ENCODE results near the gene NKAIN2.

Gene NKAIN2

DNA sequence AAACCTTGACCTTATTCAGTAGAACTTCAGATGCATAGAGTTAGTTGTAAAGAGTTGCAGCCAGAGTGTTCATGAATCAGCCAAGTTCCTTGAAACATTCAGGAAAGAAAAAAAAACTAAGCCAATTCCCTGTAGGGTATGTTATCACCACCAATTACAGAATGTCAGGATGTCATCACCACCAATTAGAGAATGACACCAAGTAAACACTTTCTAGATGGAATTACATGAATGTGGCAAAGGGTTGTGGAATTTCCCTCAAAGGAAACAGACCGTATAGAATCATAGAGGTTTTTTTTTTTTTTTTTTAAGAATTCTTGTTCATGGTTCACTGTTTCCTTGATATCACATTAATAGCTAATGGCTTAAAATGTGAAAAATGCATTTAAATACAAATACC is 686.5 kb downstream of the NKAIN2 start:
- in situ Hi-C loops (cut with MboI; ENCODE audit: low pct_unique_long_range_greater_than_20kb, low sequenced_read_pairs): no loop called here
- DNase-seq: no peak

GRCh38 chr6:124493259-124493658 is 689.6 kb downstream of the NKAIN2 start:
- in situ Hi-C loops (cut with MboI; ENCODE audit: low pct_unique_long_range_greater_than_20kb, low sequenced_read_pairs): no loop called here
- DNase-seq: no peak

GRCh38 chr6:124494956-124495664 is 691.4 kb downstream of the NKAIN2 start:
- no peak for DNase-seq
- in situ Hi-C loops (cut with MboI; ENCODE audit: low pct_unique_long_range_greater_than_20kb, low sequenced_read_pairs): no loop called here

DNA sequence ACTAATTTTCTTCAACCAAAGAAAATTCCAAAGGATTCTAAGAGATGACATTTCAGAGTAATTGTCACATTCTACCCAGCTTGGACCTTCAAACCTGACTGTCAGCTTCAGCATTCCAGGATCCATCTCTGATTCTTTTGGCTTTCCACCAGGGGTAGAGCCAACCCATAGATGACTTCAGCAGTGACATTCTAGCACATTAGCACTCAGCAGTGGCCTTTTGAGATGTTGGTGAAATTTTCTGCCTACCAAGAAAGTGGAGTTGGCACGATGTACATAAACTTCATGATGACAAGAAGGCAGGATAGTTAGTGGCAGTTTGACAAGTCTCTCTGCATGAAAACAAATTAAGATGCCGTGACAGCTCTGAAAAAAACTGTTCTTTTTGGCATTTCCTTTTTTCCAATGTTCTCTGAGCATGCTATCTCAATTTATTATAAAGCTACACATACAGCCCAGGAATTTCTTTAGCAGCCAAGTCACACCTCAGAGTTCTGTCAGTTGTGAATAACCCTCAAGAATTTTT is 692.1 kb downstream of the NKAIN2 start:
- in situ Hi-C loops (cut with MboI; ENCODE audit: low pct_unique_long_range_greater_than_20kb, low sequenced_read_pairs): no loop called here
- DNase-seq: no peak

DNA sequence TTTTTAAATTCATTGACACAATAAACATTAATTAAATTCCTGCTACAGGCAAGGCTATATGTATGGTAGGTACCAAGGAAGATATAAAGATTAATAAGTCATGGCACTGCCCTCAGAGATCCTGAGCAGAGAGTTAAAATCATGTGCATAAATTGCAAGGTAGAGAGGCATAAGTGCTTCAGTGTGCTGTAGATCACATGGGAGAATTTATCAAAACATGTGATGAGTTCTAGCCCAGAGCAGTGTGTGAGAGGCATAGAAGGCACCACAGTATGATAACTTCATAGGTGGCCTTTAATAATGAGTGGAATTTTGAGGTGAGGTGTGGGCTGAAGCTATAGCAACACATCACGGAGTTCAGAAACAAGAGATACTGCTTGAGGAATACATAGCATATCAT is 692.7 kb downstream of the NKAIN2 start:
- in situ Hi-C loops (cut with MboI; ENCODE audit: low pct_unique_long_range_greater_than_20kb, low sequenced_read_pairs): no loop called here
- no peak for DNase-seq

- DNase-seq: no peak
- in situ Hi-C loops (cut with MboI; ENCODE audit: low pct_unique_long_range_greater_than_20kb, low sequenced_read_pairs): no loop called here
Observed at GRCh38 chr6:124512431-124512830, 708.8 kb downstream of the NKAIN2 start.

DNA sequence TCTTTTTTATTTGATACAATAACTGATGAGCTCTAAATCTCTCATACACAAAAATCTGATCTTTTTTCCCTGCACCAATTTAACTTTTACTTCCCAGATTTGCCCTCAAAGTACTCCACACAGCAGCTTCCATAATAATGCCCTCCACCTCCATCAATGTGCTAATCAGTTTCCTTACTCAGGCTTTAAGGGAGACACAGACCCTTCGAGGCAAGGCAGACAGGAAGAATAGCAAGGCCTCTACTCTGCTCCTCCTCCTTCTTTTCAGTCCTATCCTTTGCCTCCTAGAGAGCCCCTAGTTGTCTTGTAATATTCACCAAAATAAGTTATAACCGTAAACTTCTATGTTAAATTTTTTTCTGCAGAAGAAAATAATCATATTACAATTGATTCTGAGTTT is 713.7 kb downstream of the NKAIN2 start:
- DNase-seq: no peak
- in situ Hi-C loops (cut with MboI; ENCODE audit: low pct_unique_long_range_greater_than_20kb, low sequenced_read_pairs): no loop called here

- in situ Hi-C loops (cut with MboI; ENCODE audit: low pct_unique_long_range_greater_than_20kb, low sequenced_read_pairs): no loop called here
- DNase-seq: no peak
Observed at GRCh38 chr6:124520514-124520913, 716.8 kb downstream of the NKAIN2 start.

DNA sequence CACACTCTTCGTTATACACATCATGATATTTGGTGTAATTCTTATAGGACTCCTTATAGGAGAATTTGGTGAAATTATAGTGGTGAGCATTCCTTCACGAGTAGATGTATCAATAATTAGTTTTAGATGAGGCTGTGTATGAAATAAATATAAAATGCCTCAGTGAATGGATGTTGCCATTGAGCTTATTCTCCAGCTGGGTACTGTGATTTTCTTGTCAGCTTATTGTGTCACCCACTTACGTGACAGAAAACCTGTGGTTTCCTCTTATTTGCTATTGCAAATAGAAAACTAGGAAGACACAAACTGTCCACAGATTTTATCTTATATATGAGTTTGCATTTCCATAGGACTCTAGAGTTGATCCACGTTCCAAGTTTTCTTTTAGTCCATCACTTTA is 718.7 kb downstream of the NKAIN2 start:
- in situ Hi-C loops (cut with MboI; ENCODE audit: low pct_unique_long_range_greater_than_20kb, low sequenced_read_pairs): no loop called here
- DNase-seq: no peak

DNA sequence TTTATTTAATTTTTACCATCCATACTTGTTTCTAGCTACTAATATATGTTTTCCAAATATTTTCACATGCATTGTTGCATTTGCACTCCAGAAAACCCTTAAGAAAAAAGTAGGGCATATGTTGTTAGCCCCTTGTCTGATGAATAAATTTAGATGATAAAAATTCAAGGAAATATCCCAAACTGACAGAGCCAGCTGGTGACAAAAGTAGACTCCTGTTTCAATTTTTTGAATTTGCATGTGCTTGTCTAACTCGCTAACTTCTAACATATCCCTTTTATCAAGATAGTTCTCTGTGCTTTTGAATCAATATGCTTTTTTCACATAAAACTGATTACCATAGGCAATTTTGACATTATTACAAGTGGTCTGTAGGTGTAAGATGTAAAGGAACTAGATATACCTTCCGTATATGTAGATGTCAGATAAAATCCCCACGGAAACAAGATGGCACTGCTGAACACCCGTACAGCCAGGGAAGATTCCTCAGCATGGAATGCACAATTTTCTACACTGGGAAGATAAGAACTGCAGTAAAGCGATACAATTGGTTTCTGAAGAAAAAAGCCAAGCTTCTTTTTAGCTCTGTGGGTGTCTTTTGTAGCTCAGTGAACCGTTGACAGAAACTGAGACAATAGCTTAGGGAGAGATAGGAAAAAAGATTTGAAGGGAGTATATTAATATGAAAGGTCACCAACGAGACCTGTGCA is 721.0 kb downstream of the NKAIN2 start:
- in situ Hi-C loops (cut with MboI; ENCODE audit: low pct_unique_long_range_greater_than_20kb, low sequenced_read_pairs): no loop called here
- no peak for DNase-seq

- in situ Hi-C loops (cut with MboI; ENCODE audit: low pct_unique_long_range_greater_than_20kb, low sequenced_read_pairs): no loop called here
- DNase-seq: no peak
Observed at GRCh38 chr6:124530926-124531325, 727.3 kb downstream of the NKAIN2 start.

DNA sequence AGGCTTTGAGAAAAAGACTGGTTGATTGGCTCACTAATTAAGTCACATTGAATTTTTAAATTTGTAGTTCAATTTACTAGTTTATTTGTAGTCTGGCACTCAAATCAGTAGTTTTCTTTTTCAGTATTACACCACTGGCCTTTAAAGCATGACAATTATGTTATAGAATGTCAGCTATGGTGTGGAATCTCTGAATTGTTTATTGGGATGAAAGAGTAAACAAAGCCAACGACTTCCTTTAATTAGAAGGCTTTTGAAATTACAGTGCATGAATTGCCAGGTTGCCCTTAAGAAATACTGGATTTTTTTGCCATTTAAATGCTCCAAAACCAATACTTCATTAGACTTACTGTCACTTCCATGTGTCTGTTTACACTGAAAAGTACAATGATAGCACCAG is 731.6 kb downstream of the NKAIN2 start:
- in situ Hi-C loops (cut with MboI; ENCODE audit: low pct_unique_long_range_greater_than_20kb, low sequenced_read_pairs): no loop called here

DNA sequence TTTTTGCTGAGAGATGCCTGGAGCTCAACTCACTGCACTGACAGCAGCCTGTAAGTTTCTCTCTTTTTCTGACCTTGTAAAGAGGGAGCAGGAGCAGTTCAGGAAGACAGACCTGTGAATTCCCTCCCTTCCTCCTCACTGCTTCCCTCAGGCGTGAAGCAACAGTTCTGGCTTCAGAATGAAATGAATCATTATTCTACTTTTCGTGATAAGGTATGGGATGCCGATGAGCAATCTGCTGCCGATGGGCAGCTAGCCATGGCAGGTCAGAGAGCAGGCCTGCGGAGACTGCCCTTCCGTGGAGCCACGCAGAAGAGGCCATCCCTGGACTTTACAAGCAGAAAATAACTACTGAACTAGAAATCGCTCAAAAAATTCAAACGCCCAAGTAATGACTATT is 732.1 kb downstream of the NKAIN2 start:
- in situ Hi-C loops (cut with MboI; ENCODE audit: low pct_unique_long_range_greater_than_20kb, low sequenced_read_pairs): no loop called here
- no peak for DNase-seq

More for the DNA sequence above, 731.6 kb downstream of the NKAIN2 start:
- DNase-seq: no peak

DNA sequence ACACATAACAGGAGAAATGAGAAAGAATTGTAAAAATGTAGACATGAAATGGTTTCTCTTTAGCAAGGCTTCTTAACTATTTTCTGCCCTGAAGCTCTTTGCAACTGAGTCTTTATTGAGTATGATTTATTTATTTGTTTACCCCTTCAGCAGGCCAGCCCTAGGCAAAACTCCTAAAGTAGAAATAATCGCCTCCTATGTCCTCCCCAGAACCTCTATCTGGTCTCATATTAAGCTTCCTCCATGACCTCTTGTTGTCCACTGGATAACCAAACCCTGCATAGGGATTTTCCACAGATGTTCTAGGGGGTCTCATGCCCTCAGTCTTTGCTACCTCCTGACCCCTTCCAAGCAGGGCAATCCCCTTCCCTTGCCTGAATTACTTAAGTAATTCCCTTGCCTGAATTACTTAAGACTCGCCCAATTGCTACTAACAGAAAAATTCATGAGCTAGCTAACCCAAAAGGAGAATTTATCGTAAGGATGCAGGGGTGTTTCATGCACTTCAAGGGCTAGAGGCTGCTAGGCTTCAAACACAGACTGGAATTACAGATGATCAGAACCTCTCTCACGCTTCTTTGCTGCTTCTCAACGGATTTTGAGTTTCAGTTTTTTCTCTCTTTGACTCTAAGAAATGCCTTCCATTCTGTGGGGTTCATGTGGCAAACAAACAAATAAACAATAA is 732.6 kb downstream of the NKAIN2 start:
- no peak for DNase-seq
- in situ Hi-C loops (cut with MboI; ENCODE audit: low pct_unique_long_range_greater_than_20kb, low sequenced_read_pairs): no loop called here

- no peak for DNase-seq
- in situ Hi-C loops (cut with MboI; ENCODE audit: low pct_unique_long_range_greater_than_20kb, low sequenced_read_pairs): no loop called here
Observed at GRCh38 chr6:124536842-124537191, 733.2 kb downstream of the NKAIN2 start.

DNA sequence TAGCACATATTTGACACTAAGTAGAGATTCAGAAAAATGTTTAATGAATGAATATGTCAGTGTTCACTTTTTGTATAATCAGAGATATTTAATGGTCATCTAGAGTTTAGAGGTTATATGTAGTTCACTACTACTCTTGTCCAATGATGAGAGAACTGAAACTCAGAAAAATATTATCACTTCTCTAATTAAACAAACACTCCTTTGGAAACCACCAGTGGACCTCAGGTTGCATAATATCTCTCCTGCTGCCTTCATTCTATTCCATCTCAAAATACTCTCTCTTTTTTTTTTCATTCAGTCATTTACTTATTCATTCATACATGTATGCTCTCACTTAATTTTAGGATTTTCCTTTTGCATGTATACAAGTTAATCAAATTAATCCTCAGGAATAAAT is 735.4 kb downstream of the NKAIN2 start:
- in situ Hi-C loops (cut with MboI; ENCODE audit: low pct_unique_long_range_greater_than_20kb, low sequenced_read_pairs): no loop called here

DNA sequence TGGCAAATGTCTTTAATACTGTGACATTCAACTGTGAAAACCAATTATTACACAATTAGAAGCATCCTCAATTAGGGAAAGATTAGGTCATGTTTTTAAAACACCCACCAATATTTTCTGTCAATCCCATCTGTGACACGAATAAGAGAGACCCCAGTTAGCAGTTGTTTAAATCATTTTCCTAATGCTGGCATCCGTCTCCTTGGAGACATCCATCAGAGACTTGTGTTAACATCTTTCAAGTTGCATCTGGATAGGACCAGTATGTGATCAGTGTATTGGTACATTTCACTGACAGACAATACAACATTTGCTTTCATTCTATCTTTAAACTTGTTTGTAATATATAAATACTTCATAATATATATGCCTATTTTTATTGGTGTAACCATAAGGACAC is 737.9 kb downstream of the NKAIN2 start:
- in situ Hi-C loops (cut with MboI; ENCODE audit: low pct_unique_long_range_greater_than_20kb, low sequenced_read_pairs): no loop called here
- DNase-seq: no peak

More for the DNA sequence above, 735.4 kb downstream of the NKAIN2 start:
- DNase-seq: no peak

GRCh38 chr6:124546601-124547000 is 742.9 kb downstream of the NKAIN2 start:
- in situ Hi-C loops (cut with MboI; ENCODE audit: low pct_unique_long_range_greater_than_20kb, low sequenced_read_pairs): no loop called here
- DNase-seq: no peak

GRCh38 chr6:124551711-124552233 is 748.1 kb downstream of the NKAIN2 start:
- in situ Hi-C loops (cut with MboI; ENCODE audit: low pct_unique_long_range_greater_than_20kb, low sequenced_read_pairs): no loop called here
- no peak for DNase-seq

GRCh38 chr6:124557873-124558272 is 754.2 kb downstream of the NKAIN2 start:
- in situ Hi-C loops (cut with MboI; ENCODE audit: low pct_unique_long_range_greater_than_20kb, low sequenced_read_pairs): no loop called here

More at GRCh38 chr6:124557873-124558272, 754.2 kb downstream of the NKAIN2 start:
- DNase-seq: no peak
